ENCODE measurements around the gene TAX1BP3. TPM values are rescaled to one million over a fixed set of nuclear protein-coding genes. Genes with fewer than 3 reads are reported as not detected.

The TAX1BP3 gene
- total RNA-seq, 2 experiments from 2014 or later: 16.1 to 18.0 TPM

GRCh38 chr17:3613124-3613523, 55.3 kb downstream of the TAX1BP3 start:
- POLR2A ChIA-PET: no interaction called here
- Mint-ChIP-seq H3K27me3 (ENCODE audit: low read depth) (no peaks in the 10 kb centered on the region), H3K9me3 (ENCODE audit: insufficient read depth) (peaks cover 7% of the 10 kb centered on the region), H3K4me3 (no peak overlapping the region), H3K27ac (no peak overlapping the region), H3K36me3 (ENCODE audit: low read depth) (peaks cover 45% of the 10 kb centered on the region), H3K4me1 (ENCODE audit: low read depth) (no peaks in the 10 kb centered on the region)
- CTCF ChIA-PET: interaction anchor here (0.6 kb wide), 1 partner anchor 119 kb away, joined by 3 read pairs; no protein-coding TSS in a partner anchor
- DNase-seq (no peak), ATAC-seq (no peak)

Other genes starting within 250 kb of the TAX1BP3 start
- not detected for gene OR1E2, start 234.7 kb downstream of the TAX1BP3 start, total RNA-seq
- not detected for gene SPATA22, start 196.8 kb downstream of the TAX1BP3 start, total RNA-seq
- gene ASPA, start 192.6 kb downstream of the TAX1BP3 start, total RNA-seq: not detected
- under 1 TPM; 0.31 to 0.37 TPM for gene TRPV3, start 110.8 kb downstream of the TAX1BP3 start, total RNA-seq
- 1 to 10 TPM; 4.2 to 4.3 TPM for gene TRPV1, start 59.2 kb downstream of the TAX1BP3 start, total RNA-seq
- gene SHPK, start 32.3 kb downstream of the TAX1BP3 start, total RNA-seq: 10 to 100 TPM; 12.0 to 12.5 TPM
- gene CTNS, start 31.8 kb downstream of the TAX1BP3 start, total RNA-seq: 1 to 10 TPM; 7.7 to 9.7 TPM
- gene EMC6, start 234 bp upstream of the TAX1BP3 start, total RNA-seq: 10 to 100 TPM; 39.7 to 43.1 TPM
- gene P2RX5, start 27.6 kb upstream of the TAX1BP3 start, total RNA-seq: 1 to 10 TPM; 7.8 to 8.1 TPM
- gene HASPIN, start 55.3 kb upstream of the TAX1BP3 start, total RNA-seq: 10 to 100 TPM; 27.0 to 28.1 TPM
- gene ITGAE, start 132.6 kb upstream of the TAX1BP3 start, total RNA-seq: 10 to 100 TPM; 22.9 to 23.2 TPM
- gene NCBP3, start 177.7 kb upstream of the TAX1BP3 start, total RNA-seq: 10 to 100 TPM; 39.1 to 42.6 TPM
- gene CAMKK1, start 224.5 kb upstream of the TAX1BP3 start, total RNA-seq: 1 to 10 TPM; 3.3 to 4.0 TPM
- 1 to 10 TPM; 1.1 TPM for gene P2RX1, start 247.9 kb upstream of the TAX1BP3 start, total RNA-seq